ENCODE measurements around the gene RRP1.

The RRP1 gene

DNA sequence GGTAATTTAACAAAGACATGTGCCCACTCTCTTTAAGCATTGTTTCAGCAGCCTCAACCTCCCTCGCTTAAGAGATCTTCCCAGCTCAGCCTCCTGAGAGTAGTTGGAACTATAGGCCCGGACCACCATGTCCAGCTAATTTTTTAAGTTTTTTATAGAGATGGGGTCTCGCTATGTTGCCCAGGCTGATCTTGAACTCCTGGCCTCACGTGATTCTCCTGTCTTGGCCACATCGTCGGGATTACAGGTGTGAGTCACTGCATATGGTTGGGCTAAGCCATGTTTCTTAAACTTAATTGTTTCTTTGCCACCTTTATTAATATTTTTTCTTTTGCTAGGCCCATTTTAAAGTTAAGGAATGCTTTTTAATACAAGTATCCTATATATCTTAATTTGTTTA, 57.1 kb downstream of the RRP1 start:
- DNase-seq = no peak

DNA sequence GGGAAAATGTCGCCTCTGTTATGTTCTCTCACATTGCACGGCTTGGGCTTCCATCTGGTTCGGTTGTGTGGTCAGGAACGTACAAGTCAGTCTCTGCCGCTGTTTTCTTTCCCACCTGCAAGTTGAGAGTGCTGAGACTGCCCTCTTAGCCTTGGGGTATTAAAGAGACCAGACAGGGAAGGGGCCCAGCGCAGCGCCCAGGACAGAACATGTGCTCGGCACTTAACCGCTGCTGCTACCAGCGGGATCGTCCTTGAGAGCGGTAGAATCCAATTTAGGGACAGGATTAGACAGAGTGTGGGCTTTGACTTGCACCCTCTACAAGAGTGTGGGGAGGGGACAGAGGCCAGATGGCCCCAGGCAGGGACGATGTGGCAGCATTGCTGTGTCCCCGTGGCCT, 57.9 kb downstream of the RRP1 start:
- DNase-seq = no peak

DNA sequence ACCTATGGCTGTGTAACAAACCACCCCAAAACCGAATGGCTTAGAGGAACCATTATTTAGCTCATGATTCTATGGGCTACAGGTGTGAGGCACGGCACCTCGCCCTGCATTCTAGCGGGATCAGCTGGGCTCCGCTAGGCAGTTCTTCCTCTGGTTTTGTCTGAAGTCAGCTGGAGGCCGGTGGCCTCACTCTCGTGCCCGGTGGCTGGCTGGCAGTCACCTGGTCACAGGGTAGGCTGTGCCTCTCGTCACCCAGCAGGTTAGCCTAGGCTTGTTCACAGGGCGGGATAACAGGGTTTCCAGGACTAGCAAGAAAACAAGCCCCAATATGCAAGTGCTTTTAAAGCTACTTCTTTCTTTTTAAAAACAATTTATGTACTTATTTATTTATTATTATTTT, 59.4 kb downstream of the RRP1 start:
- DNase-seq = no peak

DNA sequence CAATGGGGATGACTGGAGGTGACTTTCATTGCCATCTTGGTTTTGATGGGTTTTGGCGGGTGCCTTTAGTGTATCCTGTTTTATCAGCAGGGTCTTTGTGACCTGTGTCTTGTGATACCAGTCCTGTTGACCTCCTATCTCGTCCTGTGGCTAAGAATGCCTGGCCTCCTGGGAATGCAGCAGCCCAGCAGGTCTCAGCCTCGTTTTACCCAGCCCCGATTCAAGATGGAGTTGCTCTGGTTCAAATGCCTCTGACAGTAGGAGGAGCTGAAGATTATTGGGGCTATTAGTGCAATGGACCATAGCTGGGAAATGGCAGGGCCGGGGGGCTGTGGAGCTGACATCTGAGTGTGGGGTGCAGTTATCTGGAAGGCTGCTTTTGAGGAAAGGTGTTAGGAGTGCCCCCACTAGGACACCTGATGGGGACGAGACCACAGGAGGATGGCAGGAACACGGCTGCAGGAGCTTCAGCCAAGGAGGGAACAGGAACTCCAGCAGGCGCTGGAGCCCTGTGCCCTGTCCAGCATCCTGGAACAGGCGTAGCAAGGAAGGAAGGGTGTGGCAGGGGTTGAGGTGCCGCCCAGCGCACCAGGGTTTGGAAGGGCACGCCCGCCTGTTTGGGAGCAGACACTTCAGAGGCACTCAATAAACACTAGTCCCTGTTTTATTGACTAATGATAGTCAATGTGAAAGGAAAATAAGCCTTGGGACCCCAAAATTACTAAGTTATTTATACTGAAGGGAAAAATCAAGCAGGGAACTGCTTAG, 60.3 kb downstream of the RRP1 start:
- no peak for DNase-seq

DNA sequence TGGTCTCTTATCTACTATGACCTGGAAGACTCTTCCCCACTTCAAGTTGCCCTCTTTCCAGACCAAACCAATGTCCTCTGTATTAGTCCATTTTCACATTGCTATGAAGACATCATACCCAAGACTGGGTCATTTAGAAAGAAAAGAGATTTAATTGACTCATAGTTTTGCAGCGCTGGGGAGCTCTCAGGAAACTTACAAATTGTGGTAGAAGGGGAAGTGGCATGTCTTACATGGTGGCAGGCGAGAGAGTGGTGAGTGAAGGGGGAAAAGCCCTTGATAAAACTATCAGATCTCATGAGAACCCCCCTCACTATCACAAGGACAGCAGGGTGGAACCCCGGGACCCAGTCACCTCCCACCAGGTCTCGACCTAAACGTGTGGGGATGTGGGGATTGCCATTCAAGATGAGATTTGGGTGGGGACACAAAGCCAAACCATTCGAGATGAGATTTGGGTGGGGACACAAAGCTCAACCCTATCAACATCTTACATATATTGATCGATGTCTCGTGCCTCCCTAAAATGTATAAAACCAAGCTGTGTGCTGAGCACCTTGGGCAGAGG, 61.4 kb downstream of the RRP1 start:
- DNase-seq = no peak

DNA sequence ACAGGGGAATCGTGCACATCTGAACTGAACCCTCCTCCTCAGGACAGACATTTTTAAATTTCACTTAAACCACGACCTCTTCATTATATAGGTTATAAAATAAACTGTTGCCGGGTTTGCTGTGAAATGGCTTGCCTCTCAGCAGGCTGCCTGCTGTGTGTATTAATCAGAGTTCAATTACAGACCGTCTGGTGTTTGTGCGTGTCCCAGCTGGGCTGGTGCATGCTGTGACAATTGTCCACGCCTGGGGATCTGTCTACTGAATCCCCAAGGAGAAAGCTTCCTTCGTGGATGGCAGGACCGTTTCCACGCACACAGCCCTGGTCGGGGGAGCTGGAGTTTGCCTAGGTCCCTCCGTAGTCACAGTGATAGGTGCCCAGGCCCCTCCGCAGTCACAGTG, 62.2 kb downstream of the RRP1 start:
- DNase-seq = no peak

DNA sequence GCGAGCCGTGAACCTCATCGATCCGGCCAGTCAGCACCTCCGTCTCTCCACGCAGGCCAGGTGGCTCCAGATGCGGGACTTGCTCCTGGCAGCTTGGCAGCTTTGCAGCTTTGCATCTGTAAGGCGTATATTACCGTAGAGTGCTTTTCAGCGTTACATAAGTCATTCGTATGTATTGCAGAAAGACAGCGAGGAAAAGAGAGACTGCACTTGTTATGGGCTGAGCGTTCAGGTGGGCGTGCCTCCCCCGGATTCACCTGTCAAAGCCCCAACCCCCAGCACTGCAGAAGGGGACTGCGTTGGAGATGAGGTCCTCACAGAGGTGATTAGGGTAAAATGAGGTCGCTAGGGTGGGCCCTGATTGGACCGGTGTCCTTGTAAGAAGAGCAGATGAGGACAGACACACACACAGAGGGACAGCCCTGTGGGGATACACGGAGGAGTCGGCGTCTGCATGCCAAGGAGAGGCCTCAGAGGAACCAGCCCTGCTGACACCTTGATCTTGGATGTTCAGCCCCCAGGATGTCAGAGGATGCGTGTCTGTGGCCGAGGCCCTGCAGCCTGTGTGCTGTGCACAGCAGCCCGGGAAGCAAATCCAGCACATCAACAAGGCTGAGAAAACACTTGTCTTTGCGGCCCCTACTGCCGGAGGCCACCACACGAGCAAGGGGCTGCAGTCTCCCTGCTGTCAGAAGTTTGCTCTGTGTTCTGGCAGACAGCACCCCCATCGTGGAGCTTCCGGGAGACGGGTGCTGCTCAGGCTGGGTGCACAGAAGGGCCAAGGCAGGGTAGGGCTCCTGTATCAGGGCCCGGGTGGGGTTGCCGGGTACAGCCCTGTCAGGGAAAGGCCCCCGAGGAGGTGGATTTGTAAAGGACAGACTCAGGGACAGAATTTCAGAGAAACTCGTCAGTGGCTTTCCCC, 64.7 kb downstream of the RRP1 start:
- DNase-seq = no peak
